Memory B cell (primary cell): ENCODE measurements around the gene PRKCG.

Source experiments
- ATAC-seq: fragments of 150-1000 bp; cut with Tn5 transposase; 2 replicates; pipeline ENCODE4 v1.10.0; 2021; ENCODE audit warnings: low read depth, mild to moderate bottlenecking, moderate library complexity
- DNase-seq, 2 donors: peaks; one replicate each; pipeline ENCODE4 v3.0.0; 2022; ENCODE audit warnings: low spot score in 2 of 2
- H3K27ac Mint-ChIP-seq: one replicate; pipeline ENCODE4 v1.8.0; 2022; ENCODE audit warnings: mild to moderate bottlenecking, moderate library complexity, mixed read lengths
- H3K27me3 Mint-ChIP-seq: one replicate; pipeline ENCODE4 v1.8.0; 2022; ENCODE audit warnings: mixed read lengths
- H3K36me3 Mint-ChIP-seq: one replicate; pipeline ENCODE4 v1.8.0; 2022; ENCODE audit warnings: mild to moderate bottlenecking, mixed read lengths
- H3K4me1 Mint-ChIP-seq: one replicate; pipeline ENCODE4 v1.8.0; 2022; ENCODE audit warnings: mixed read lengths
- H3K4me3 Mint-ChIP-seq: one replicate; pipeline ENCODE4 v1.8.0; 2022; ENCODE audit warnings: mild to moderate bottlenecking, moderate library complexity, mixed read lengths
- H3K9me3 Mint-ChIP-seq: one replicate; pipeline ENCODE4 v1.8.0; 2022; ENCODE audit warnings: mixed read lengths

The PRKCG gene

GRCh38 chr19:53909471-53910169 lies 27.6 kb downstream of the PRKCG start:
- ATAC-seq (no peak), DNase-seq (no peak)
- Mint-ChIP-seq H3K9me3 (peaks cover 14% of the 10 kb centered on the region), H3K27me3 (peaks cover 46% of the 10 kb centered on the region), H3K36me3 (peaks cover 12% of the 10 kb centered on the region), H3K4me3 (no peak overlapping the region), H3K27ac (no peak overlapping the region), H3K4me1 (peaks cover 15% of the 10 kb centered on the region)

- no peak for ATAC-seq
These were observed 28.1 kb downstream of the PRKCG start for GRCh38 chr19:53910170-53910518.

GRCh38 chr19:53912653-53913052 lies 30.7 kb downstream of the PRKCG start:
- no peak overlapping the region for H3K4me3 Mint-ChIP-seq
- peaks cover 28% of the 10 kb centered on the region for H3K27me3 Mint-ChIP-seq
- H3K4me1 Mint-ChIP-seq: peaks cover 5% of the 10 kb centered on the region
- peaks cover 17% of the 10 kb centered on the region for H3K9me3 Mint-ChIP-seq
- H3K27ac Mint-ChIP-seq: no peak overlapping the region
- no peak for DNase-seq
- no peak for ATAC-seq
- peaks cover 9% of the 10 kb centered on the region for H3K36me3 Mint-ChIP-seq

More at GRCh38 chr19:53910170-53910518, 28.1 kb downstream of the PRKCG start:
- Mint-ChIP-seq H3K9me3 (peaks cover 18% of the 10 kb centered on the region), H3K36me3 (peaks cover 12% of the 10 kb centered on the region), H3K4me1 (peaks cover 14% of the 10 kb centered on the region), H3K27me3 (peaks cover 45% of the 10 kb centered on the region), H3K27ac (no peak overlapping the region), H3K4me3 (no peak overlapping the region)
- no peak for DNase-seq

GRCh38 chr19:53915000-53915399 lies 33.0 kb downstream of the PRKCG start:
- Mint-ChIP-seq H3K4me1 (no peaks in the 10 kb centered on the region), H3K27me3 (peaks cover 14% of the 10 kb centered on the region), H3K36me3 (peaks cover 2% of the 10 kb centered on the region), H3K9me3 (peaks cover 10% of the 10 kb centered on the region), H3K4me3 (no peak overlapping the region), H3K27ac (no peak overlapping the region)
- DNase-seq (no peak), ATAC-seq (no peak)

GRCh38 chr19:53916004-53916403 lies 34.0 kb downstream of the PRKCG start:
- H3K9me3 Mint-ChIP-seq: peaks cover 10% of the 10 kb centered on the region
- H3K4me1 Mint-ChIP-seq: no peaks in the 10 kb centered on the region
- peaks cover 2% of the 10 kb centered on the region for H3K36me3 Mint-ChIP-seq
- H3K27ac Mint-ChIP-seq: no peak overlapping the region
- H3K4me3 Mint-ChIP-seq: no peak overlapping the region
- no peak for DNase-seq
- peaks cover 7% of the 10 kb centered on the region for H3K27me3 Mint-ChIP-seq
- no peak for ATAC-seq

GRCh38 chr19:53917356-53917755 lies 35.4 kb downstream of the PRKCG start:
- DNase-seq: no peak
- ATAC-seq: no peak
- H3K4me3 Mint-ChIP-seq: no peak overlapping the region
- H3K36me3 Mint-ChIP-seq: no peaks in the 10 kb centered on the region
- H3K27ac Mint-ChIP-seq: no peak overlapping the region
- H3K9me3 Mint-ChIP-seq: peaks cover 9% of the 10 kb centered on the region
- H3K27me3 Mint-ChIP-seq: peaks cover 1% of the 10 kb centered on the region
- H3K4me1 Mint-ChIP-seq: no peaks in the 10 kb centered on the region

GRCh38 chr19:53927739-53928138 lies 45.7 kb downstream of the PRKCG start:
- H3K27ac Mint-ChIP-seq: no peak overlapping the region
- no peak overlapping the region for H3K4me3 Mint-ChIP-seq
- ATAC-seq: no peak
- DNase-seq: no peak
- H3K4me1 Mint-ChIP-seq: no peaks in the 10 kb centered on the region
- peaks cover 12% of the 10 kb centered on the region for H3K9me3 Mint-ChIP-seq
- H3K36me3 Mint-ChIP-seq: peaks cover 8% of the 10 kb centered on the region
- H3K27me3 Mint-ChIP-seq: peaks cover 1% of the 10 kb centered on the region

GRCh38 chr19:53936029-53936428 lies 54.0 kb downstream of the PRKCG start:
- Mint-ChIP-seq H3K27ac (no peak overlapping the region), H3K4me1 (no peaks in the 10 kb centered on the region), H3K4me3 (no peak overlapping the region), H3K36me3 (no peaks in the 10 kb centered on the region), H3K9me3 (peaks cover 5% of the 10 kb centered on the region), H3K27me3 (peaks cover 5% of the 10 kb centered on the region)
- ATAC-seq (no peak), DNase-seq (no peak)

- peaks cover 20% of the 10 kb centered on the region for H3K27me3 Mint-ChIP-seq
- H3K9me3 Mint-ChIP-seq: peaks cover 17% of the 10 kb centered on the region
- H3K4me3 Mint-ChIP-seq: no peak overlapping the region
These were observed 60.2 kb downstream of the PRKCG start for GRCh38 chr19:53942001-53942786.

GRCh38 chr19:53944416-53944815 lies 62.4 kb downstream of the PRKCG start:
- H3K27ac Mint-ChIP-seq: no peak overlapping the region
- H3K27me3 Mint-ChIP-seq: peaks cover 18% of the 10 kb centered on the region
- ATAC-seq (no peak), DNase-seq (no peak)
- no peak overlapping the region for H3K4me3 Mint-ChIP-seq
- peaks cover 17% of the 10 kb centered on the region for H3K9me3 Mint-ChIP-seq
- peaks cover 4% of the 10 kb centered on the region for H3K4me1 Mint-ChIP-seq
- H3K36me3 Mint-ChIP-seq: peaks cover 3% of the 10 kb centered on the region

More at GRCh38 chr19:53942001-53942786, 60.2 kb downstream of the PRKCG start:
- Mint-ChIP-seq H3K36me3 (peaks cover 3% of the 10 kb centered on the region), H3K4me1 (peaks cover 4% of the 10 kb centered on the region), H3K27ac (no peak overlapping the region)
- no peak for ATAC-seq
- DNase-seq: no peak

GRCh38 chr19:53944933-53945332 lies 62.9 kb downstream of the PRKCG start:
- no peak overlapping the region for H3K27ac Mint-ChIP-seq
- H3K4me3 Mint-ChIP-seq: no peak overlapping the region
- H3K27me3 Mint-ChIP-seq: peaks cover 18% of the 10 kb centered on the region
- peaks cover 3% of the 10 kb centered on the region for H3K36me3 Mint-ChIP-seq
- DNase-seq: no peak
- H3K9me3 Mint-ChIP-seq: peaks cover 16% of the 10 kb centered on the region
- peaks cover 4% of the 10 kb centered on the region for H3K4me1 Mint-ChIP-seq
- no peak for ATAC-seq

- ATAC-seq (no peak), DNase-seq (no peak)
These were observed 63.4 kb downstream of the PRKCG start for GRCh38 chr19:53945441-53945840.

GRCh38 chr19:53945998-53946397 lies 64.0 kb downstream of the PRKCG start:
- Mint-ChIP-seq H3K4me1 (peaks cover 4% of the 10 kb centered on the region), H3K4me3 (no peak overlapping the region), H3K36me3 (peaks cover 3% of the 10 kb centered on the region), H3K27ac (no peak overlapping the region), H3K9me3 (peaks cover 14% of the 10 kb centered on the region), H3K27me3 (peaks cover 15% of the 10 kb centered on the region)
- ATAC-seq (no peak), DNase-seq (no peak)

More at GRCh38 chr19:53945441-53945840, 63.4 kb downstream of the PRKCG start:
- Mint-ChIP-seq H3K9me3 (peaks cover 15% of the 10 kb centered on the region), H3K36me3 (peaks cover 3% of the 10 kb centered on the region), H3K27me3 (peaks cover 17% of the 10 kb centered on the region), H3K4me1 (peaks cover 4% of the 10 kb centered on the region), H3K4me3 (no peak overlapping the region), H3K27ac (no peak overlapping the region)

- ATAC-seq (no peak), DNase-seq (no peak)
- H3K27me3 Mint-ChIP-seq: peaks cover 11% of the 10 kb centered on the region
- H3K27ac Mint-ChIP-seq: no peak overlapping the region
- peaks cover under 1% of the 10 kb centered on the region for H3K4me1 Mint-ChIP-seq
- no peak overlapping the region for H3K4me3 Mint-ChIP-seq
- H3K36me3 Mint-ChIP-seq: peaks cover 1% of the 10 kb centered on the region
- H3K9me3 Mint-ChIP-seq: peaks cover 12% of the 10 kb centered on the region
These were observed 65.6 kb downstream of the PRKCG start for GRCh38 chr19:53947624-53948023.
